ENCODE data around the gene ADISSP. TPM values are rescaled to one million over a fixed set of nuclear protein-coding genes. Genes with fewer than 3 reads are reported as not detected.
A peak's percentile ranks its signal among the peaks of the same experiment; 100 is the strongest.

Gene ADISSP
- total and polyA plus RNA-seq, 2 of the 13 experiments (the other 11 are each of a cell fraction or from before 2014, with no cell fraction given): 38.3 to 90.6 TPM

DNA sequence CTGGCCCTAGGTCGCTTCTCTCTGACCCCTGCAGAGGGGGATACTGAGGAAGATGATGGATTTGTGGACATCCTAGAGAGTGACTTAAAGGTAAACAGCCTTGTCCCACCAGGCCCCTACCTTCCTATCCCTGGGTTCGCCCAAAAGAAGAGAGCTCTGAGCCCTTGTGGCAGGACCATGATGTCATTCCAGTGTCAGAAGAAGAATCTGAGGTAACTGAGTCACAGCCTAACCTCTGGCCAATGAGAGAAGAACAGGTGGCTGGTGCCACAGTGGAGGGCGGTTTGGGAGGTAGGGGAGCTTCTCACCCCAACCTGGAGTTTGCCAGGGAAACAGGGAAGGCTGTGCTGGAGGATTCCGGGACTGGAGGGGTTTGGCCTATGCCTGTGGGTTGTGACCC, 33.7 kb upstream of the ADISSP start:
- WGBS (ENCODE audit: low lambda C conversion rate): 88% methylated on average over 4 of the region's 4 CpGs
- no peak overlapping the region for H3K27ac ChIP-seq (ENCODE audit: extremely low read length, insufficient read depth, low read length)
- no peak overlapping the region for H3K4me3 ChIP-seq (replicated peaks in 1 of 3; ENCODE audit: insufficient read depth in 1 of 3, low read depth in 2 of 3, low read length in 3 of 3)
- no peak for DNase-seq (ENCODE audit: low spot score)
- no peaks in the 10 kb centered on the region; a peak in 1 of 5 replicates for H3K27me3 ChIP-seq (ENCODE audit: control insufficient read depth in 1 of 2, insufficient read depth in 2 of 2, low read length in 2 of 2)
- no peak for ATAC-seq
- CTCF ChIA-PET (ENCODE audit: low intra/inter-chr PET ratio, low total read pairs): no interaction called here
- BruUV-seq (replicated peaks): no TSS peak
- TF ChIP-seq, protein P1, sequence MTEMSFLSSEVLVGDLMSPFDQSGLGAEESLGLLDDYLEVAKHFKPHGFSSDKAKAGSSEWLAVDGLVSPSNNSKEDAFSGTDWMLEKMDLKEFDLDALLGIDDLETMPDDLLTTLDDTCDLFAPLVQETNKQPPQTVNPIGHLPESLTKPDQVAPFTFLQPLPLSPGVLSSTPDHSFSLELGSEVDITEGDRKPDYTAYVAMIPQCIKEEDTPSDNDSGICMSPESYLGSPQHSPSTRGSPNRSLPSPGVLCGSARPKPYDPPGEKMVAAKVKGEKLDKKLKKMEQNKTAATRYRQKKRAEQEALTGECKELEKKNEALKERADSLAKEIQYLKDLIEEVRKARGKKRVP (CRISPR knock-in tag; IDR thresholded peaks at IDR 0.05): no peak
- TF ChIP-seq ATF7 (IDR thresholded peaks at IDR 0.05): peak; percentile 60
- TF ChIP-seq ATF7 (CRISPR knock-in tag; IDR thresholded peaks at IDR 0.05): no peak
- no peak overlapping the region for H3K9ac ChIP-seq (ENCODE audit: insufficient read depth, low read depth, low read length)
- no peaks in the 10 kb centered on the region for H4K20me1 ChIP-seq (ENCODE audit: insufficient read depth, low read length)
- peaks cover 20% of the 10 kb centered on the region for H3K79me2 ChIP-seq (ENCODE audit: insufficient read depth, low read length)
- peaks cover 37% of the 10 kb centered on the region for H3K4me1 ChIP-seq (ENCODE audit: insufficient read depth, low read length)
- H3K36me3 ChIP-seq (replicated peaks in 1 of 2; ENCODE audit: control insufficient read depth in 1 of 2, insufficient read depth in 2 of 2, low read length in 2 of 2): peaks cover 27 to 48% of the 10 kb centered on the region in 2 experiments
- POLR2A ChIA-PET: interaction anchor here (1.7 to 2.4 kb wide), 2 partner anchors 17 to 19 kb away, joined by 8 to 12 read pairs; partner anchors contain the start of gene AP5S1
- H3K9me3 ChIP-seq (ENCODE audit: low read length): no peaks in the 10 kb centered on the region
- FAIRE-seq: no peak
- intact Hi-C loops (cut with micrococcal nuclease; ENCODE audit: unreplicated experiment): no loop called here
- no peak overlapping the region for H3K4me2 ChIP-seq (ENCODE audit: low read depth, low read length)
- in situ Hi-C loops (cut with HindIII; ENCODE audit: extremely low pct_ligation_motif_present, low pct_unique_long_range_greater_than_20kb): no loop called here
- no peak overlapping the region for H2AFZ ChIP-seq (ENCODE audit: low read length)

DNA sequence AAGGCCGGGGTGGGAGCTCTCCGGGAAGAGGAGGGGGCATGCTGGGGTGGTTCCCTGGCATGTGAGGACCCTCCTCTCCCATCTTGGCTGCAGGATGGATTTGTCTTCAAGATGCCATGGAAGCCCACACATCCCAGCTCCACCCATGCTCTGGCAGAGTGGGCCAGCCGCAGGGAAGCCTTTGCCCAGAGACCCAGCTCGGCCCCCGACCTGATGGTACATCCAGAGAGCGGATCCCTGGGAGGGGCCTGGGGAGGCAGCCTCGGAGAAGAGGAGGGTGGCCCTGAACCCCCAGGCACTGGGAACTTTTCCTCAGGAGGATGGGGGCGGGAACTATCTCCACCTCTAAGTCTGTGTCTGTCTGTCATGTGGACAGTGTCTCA, 33.3 kb upstream of the ADISSP start:
- H3K9ac ChIP-seq (ENCODE audit: insufficient read depth, low read depth, low read length): no peak overlapping the region
- no peak overlapping the region for H2AFZ ChIP-seq (ENCODE audit: low read length)
- CTCF ChIA-PET (ENCODE audit: low intra/inter-chr PET ratio, low total read pairs): no interaction called here
- no peaks in the 10 kb centered on the region for H3K9me3 ChIP-seq (ENCODE audit: low read length)
- intact Hi-C loops (cut with micrococcal nuclease; ENCODE audit: unreplicated experiment): no loop called here
- in situ Hi-C loops (cut with HindIII; ENCODE audit: extremely low pct_ligation_motif_present, low pct_unique_long_range_greater_than_20kb): no loop called here
- BruUV-seq (replicated peaks): no TSS peak
- peaks cover 33% of the 10 kb centered on the region for H3K4me1 ChIP-seq (ENCODE audit: insufficient read depth, low read length)
- ATAC-seq (no peak), DNase-seq (ENCODE audit: low spot score) (no peak), FAIRE-seq (no peak)
- WGBS (ENCODE audit: low lambda C conversion rate): 91% methylated on average over 8 of the region's 8 CpGs
- no peak overlapping the region for H3K4me2 ChIP-seq (ENCODE audit: low read depth, low read length)
- POLR2A ChIA-PET: interaction anchor here (1.7 to 2.4 kb wide), 2 partner anchors 18 to 20 kb away, joined by 8 to 12 read pairs; partner anchors contain the start of gene AP5S1
- H4K20me1 ChIP-seq (ENCODE audit: insufficient read depth, low read length): no peaks in the 10 kb centered on the region
- no peaks in the 10 kb centered on the region; a peak in 1 of 5 replicates for H3K27me3 ChIP-seq (ENCODE audit: control insufficient read depth in 1 of 2, insufficient read depth in 2 of 2, low read length in 2 of 2)
- H3K79me2 ChIP-seq (ENCODE audit: insufficient read depth, low read length): peaks cover 20% of the 10 kb centered on the region
- no peak overlapping the region for H3K4me3 ChIP-seq (replicated peaks in 1 of 3; ENCODE audit: insufficient read depth in 1 of 3, low read depth in 2 of 3, low read length in 3 of 3)
- no peak overlapping the region for H3K27ac ChIP-seq (ENCODE audit: extremely low read length, insufficient read depth, low read length)
- H3K36me3 ChIP-seq (replicated peaks in 1 of 2; ENCODE audit: control insufficient read depth in 1 of 2, insufficient read depth in 2 of 2, low read length in 2 of 2): peaks cover 27 to 48% of the 10 kb centered on the region in 2 experiments
- no peak for TF ChIP-seq NFKB2 (CRISPR knock-in tag; IDR thresholded peaks at IDR 0.05; ENCODE audit: borderline replicate concordance)
- TF ChIP-seq ZNF138 (CRISPR knock-in tag; IDR thresholded peaks at IDR 0.05; ENCODE audit: low read depth): no peak
- TF ChIP-seq, protein P2, sequence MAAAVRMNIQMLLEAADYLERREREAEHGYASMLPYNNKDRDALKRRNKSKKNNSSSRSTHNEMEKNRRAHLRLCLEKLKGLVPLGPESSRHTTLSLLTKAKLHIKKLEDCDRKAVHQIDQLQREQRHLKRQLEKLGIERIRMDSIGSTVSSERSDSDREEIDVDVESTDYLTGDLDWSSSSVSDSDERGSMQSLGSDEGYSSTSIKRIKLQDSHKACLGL (CRISPR knock-in tag; IDR thresholded peaks at IDR 0.05): no peak
- TF ChIP-seq, protein P3, sequence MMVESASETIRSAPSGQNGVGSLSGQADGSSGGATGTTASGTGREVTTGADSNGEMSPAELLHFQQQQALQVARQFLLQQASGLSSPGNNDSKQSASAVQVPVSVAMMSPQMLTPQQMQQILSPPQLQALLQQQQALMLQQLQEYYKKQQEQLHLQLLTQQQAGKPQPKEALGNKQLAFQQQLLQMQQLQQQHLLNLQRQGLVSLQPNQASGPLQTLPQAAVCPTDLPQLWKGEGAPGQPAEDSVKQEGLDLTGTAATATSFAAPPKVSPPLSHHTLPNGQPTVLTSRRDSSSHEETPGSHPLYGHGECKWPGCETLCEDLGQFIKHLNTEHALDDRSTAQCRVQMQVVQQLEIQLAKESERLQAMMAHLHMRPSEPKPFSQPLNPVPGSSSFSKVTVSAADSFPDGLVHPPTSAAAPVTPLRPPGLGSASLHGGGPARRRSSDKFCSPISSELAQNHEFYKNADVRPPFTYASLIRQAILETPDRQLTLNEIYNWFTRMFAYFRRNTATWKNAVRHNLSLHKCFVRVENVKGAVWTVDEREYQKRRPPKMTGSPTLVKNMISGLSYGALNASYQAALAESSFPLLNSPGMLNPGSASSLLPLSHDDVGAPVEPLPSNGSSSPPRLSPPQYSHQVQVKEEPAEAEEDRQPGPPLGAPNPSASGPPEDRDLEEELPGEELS (CRISPR knock-in tag; IDR thresholded peaks at IDR 0.05): no peak
- no peak for TF ChIP-seq KLF9 (CRISPR knock-in tag; IDR thresholded peaks at IDR 0.05; ENCODE audit: low read depth)
- TF ChIP-seq, protein P4, sequence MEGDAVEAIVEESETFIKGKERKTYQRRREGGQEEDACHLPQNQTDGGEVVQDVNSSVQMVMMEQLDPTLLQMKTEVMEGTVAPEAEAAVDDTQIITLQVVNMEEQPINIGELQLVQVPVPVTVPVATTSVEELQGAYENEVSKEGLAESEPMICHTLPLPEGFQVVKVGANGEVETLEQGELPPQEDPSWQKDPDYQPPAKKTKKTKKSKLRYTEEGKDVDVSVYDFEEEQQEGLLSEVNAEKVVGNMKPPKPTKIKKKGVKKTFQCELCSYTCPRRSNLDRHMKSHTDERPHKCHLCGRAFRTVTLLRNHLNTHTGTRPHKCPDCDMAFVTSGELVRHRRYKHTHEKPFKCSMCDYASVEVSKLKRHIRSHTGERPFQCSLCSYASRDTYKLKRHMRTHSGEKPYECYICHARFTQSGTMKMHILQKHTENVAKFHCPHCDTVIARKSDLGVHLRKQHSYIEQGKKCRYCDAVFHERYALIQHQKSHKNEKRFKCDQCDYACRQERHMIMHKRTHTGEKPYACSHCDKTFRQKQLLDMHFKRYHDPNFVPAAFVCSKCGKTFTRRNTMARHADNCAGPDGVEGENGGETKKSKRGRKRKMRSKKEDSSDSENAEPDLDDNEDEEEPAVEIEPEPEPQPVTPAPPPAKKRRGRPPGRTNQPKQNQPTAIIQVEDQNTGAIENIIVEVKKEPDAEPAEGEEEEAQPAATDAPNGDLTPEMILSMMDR (CRISPR knock-in tag; IDR thresholded peaks at IDR 0.05): no peak
- TF ChIP-seq, protein P5, sequence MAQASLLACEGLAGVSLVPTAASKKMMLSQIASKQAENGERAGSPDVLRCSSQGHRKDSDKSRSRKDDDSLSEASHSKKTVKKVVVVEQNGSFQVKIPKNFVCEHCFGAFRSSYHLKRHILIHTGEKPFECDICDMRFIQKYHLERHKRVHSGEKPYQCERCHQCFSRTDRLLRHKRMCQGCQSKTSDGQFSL (CRISPR knock-in tag; IDR thresholded peaks at IDR 0.05): no peak
- TF ChIP-seq ZNF772 (CRISPR knock-in tag; IDR thresholded peaks at IDR 0.05): no peak

All from HepG2 (cell line).